Endothelial cell of umbilical vein (primary cell): ENCODE results near the gene PIK3CB.

Experiments used
- CTCF ChIP-seq, 2 donors: IDR thresholded peaks; 1 replicate in 1 of 2; 2 replicates in 1 of 2; pipeline ENCODE4 v1.5.1; 2011; ENCODE audit warnings: low read length in 2 of 2, mild to moderate bottlenecking in 2 of 2, moderate library complexity in 2 of 2, control low read depth in 1 of 2, inconsistent platforms in 1 of 2, low read depth in 1 of 2; ENCODE audit not compliant: insufficient read depth in 1 of 2; ENCODE audit errors: extremely low read depth in 1 of 2
- EZH2 ChIP-seq: IDR thresholded peaks from 2 replicates; pipeline ENCODE4 v1.6.1; 2012; ENCODE audit warnings: borderline replicate concordance, low read depth, mild to moderate bottlenecking, moderate library complexity, low read length, inconsistent platforms; ENCODE audit not compliant: severe bottlenecking
- FOS ChIP-seq: IDR thresholded peaks from 2 replicates; pipeline ENCODE4 v1.6.1; 2011; ENCODE audit warnings: mild to moderate bottlenecking, low read length, moderate library complexity, borderline replicate concordance; ENCODE audit not compliant: insufficient read depth
- JUN ChIP-seq: IDR thresholded peaks from 2 replicates; pipeline ENCODE4 v1.6.1; 2011; ENCODE audit warnings: borderline replicate concordance, low read depth; ENCODE audit not compliant: insufficient read length, insufficient read depth
- MAX ChIP-seq: IDR thresholded peaks from 2 replicates; pipeline ENCODE4 v1.6.1; 2011; ENCODE audit not compliant: insufficient read depth, insufficient read length
- POLR2A ChIP-seq: IDR thresholded peaks from 2 replicates; pipeline ENCODE4 v1.6.1; 2012; ENCODE audit warnings: low read depth, mild to moderate bottlenecking, control low read depth, low read length
- POLR2AphosphoS5 ChIP-seq: IDR thresholded peaks from 2 replicates; pipeline ENCODE4 v1.6.1; 2012; ENCODE audit warnings: low read depth, mild to moderate bottlenecking, control low read depth, low read length, moderate library complexity; ENCODE audit not compliant: insufficient read depth

GRCh38 chr3:138649134-138649533 lies 185.6 kb downstream of the PIK3CB start:
- TF ChIP-seq CTCF (IDR thresholded peaks at IDR 0.05; ENCODE audit: extremely low read depth in 1 of 2, insufficient read depth in 1 of 2, low read depth in 1 of 2, low read length in 2 of 2), result no peak
- no peak for TF ChIP-seq POLR2A
- TF ChIP-seq POLR2AphosphoS5, result no peak
- TF ChIP-seq EZH2, result no peak
- TF ChIP-seq JUN, result no peak
- no peak for TF ChIP-seq MAX
- TF ChIP-seq FOS, result no peak
